ENCODE measurements around the gene NMNAT2. TPM values are rescaled to one million over a fixed set of nuclear protein-coding genes. Genes with fewer than 3 reads are reported as not detected.

NMNAT2 gene
- total and polyA plus RNA-seq, 2 of the 4 experiments (the other 2 are of a cell fraction): 0.36 to 2.4 TPM

- Histone ChIP-seq H4K8ac (ENCODE audit: low read depth in 2 of 2, low read length in 2 of 2) (no peak overlapping the region), H3K23ac (ENCODE audit: low read depth, low read length) (no peak overlapping the region), H2BK120ac (ENCODE audit: low read depth, low read length) (no peak overlapping the region), H3K18ac (ENCODE audit: low read depth, low read length) (no peak overlapping the region), H3K36me3 (ENCODE audit: control insufficient read depth, insufficient read depth, low read length) (no peaks in the 10 kb centered on the region), H2AFZ (replicated peaks; ENCODE audit: low read length, poor library complexity) (no peak overlapping the region), H3K9ac (ENCODE audit: low read depth, low read length) (no peak overlapping the region), H4K20me1 (ENCODE audit: insufficient read depth, low read length) (no peaks in the 10 kb centered on the region), H3K4me2 (ENCODE audit: low read depth, low read length) (no peak overlapping the region), H3K4me3 (ENCODE audit: insufficient read depth, low read depth, low read length) (no peak overlapping the region), H3K79me1 (ENCODE audit: low read depth in 1 of 2, low read length in 2 of 2) (no peaks in the 10 kb centered on the region), H3K27ac (ENCODE audit: insufficient read depth, low read length) (no peak overlapping the region), H2BK5ac (ENCODE audit: low read depth, low read length, poor library complexity, severe bottlenecking) (no peak overlapping the region), H4K5ac (ENCODE audit: low read depth, low read length) (no peak overlapping the region), H3K4me1 (ENCODE audit: control insufficient read depth, insufficient read depth, low read length) (peaks cover 16% of the 10 kb centered on the region), H3K27me3 (ENCODE audit: control insufficient read depth, insufficient read depth, low read length) (no peaks in the 10 kb centered on the region), H2BK15ac (ENCODE audit: low read depth, low read length) (no peak overlapping the region), H4K91ac (ENCODE audit: insufficient read depth, low read depth, low read length) (no peak overlapping the region), H3K9me1 (ENCODE audit: insufficient read depth, low read length) (peaks cover 14% of the 10 kb centered on the region; the same call in 1 of the 2 replicates), H2AK9ac (replicated peaks; ENCODE audit: low read depth, low read length, poor library complexity) (no peak overlapping the region), H3K56ac (ENCODE audit: extremely low read depth, insufficient read depth, low read length) (no peak overlapping the region), H3K9me3 (ENCODE audit: control insufficient read depth, insufficient read depth, low read length) (0 out of 2 replicates have a peak, but pooled peaks cover 2% of the 10 kb centered on the region), H2BK20ac (ENCODE audit: low read depth, low read length) (no peak overlapping the region), H2AK5ac (ENCODE audit: low read depth, low read length) (peak overlapping the region; percentile 21; the same call in 1 of the 2 replicates), H3K14ac (replicated peaks; ENCODE audit: low read depth, low read length) (no peak overlapping the region), H3K4ac (ENCODE audit: low read depth, low read length) (no peak overlapping the region)
- ChIA-PET POLR2A (ENCODE audit: unreplicated experiment) (no interaction called here), CTCF (interaction anchor here (0.7 kb wide), 1 partner anchor 9 kb away, joined by 4 read pairs; no protein-coding TSS in a partner anchor)
- in situ Hi-C loops (cut with MboI; ENCODE audit: low sequenced_read_pairs) (loop anchor here (10.0 kb wide), 1 partner anchor 338 kb away; no protein-coding TSS in a partner anchor), dilution Hi-C loops (cut with HindIII; ENCODE audit: low sequenced_read_pairs, unreplicated experiment) (no loop called here), intact Hi-C loops (cut with micrococcal nuclease) (no loop called here)
- WGBS, 2 experiments (ENCODE audit: extremely low coverage in 2 of 2, insufficient read length in 1 of 2): no CpG with 5 or more reads among the region's 5 CpGs
- TF ChIP-seq USF2 (IDR thresholded peaks at IDR 0.05; ENCODE audit: low read depth, low read length) (no peak), CEBPB (IDR thresholded peaks at IDR 0.05; ENCODE audit: low read depth, low read length) (peak; percentile 76)
- ATAC-seq (ENCODE audit: low read depth) (peak; percentile 66), DNase-seq (peak; percentile 63)
- no TSS peak for BruUV-seq (replicated peaks)
Observed at GRCh38 chr1:183287191-183287675, 130.9 kb downstream of the NMNAT2 start.

Data from IMR-90 (cell line).